Mucosa of gallbladder (tissue), 1 donor: Measurements from ENCODE around the gene CTNNBL1. TPM values are rescaled to one million over a fixed set of nuclear protein-coding genes. Genes with fewer than 3 reads are reported as not detected.

Experiments
- DNase-seq: peaks from one replicate; pipeline ENCODE4 v3.0.0-alpha.2; 2020; ENCODE audit warnings: low spot score
- total RNA-seq: library from RNA; stranded (reverse); gene quantifications from one replicate; pipeline ENCODE4 v1.2.1, GENCODE V29; 2021
- donor health status: DM: no; HTN: no; CAD: no.

CTNNBL1 gene
- total RNA-seq, 1 donor from 2014 or later = 44.0 TPM

DNA sequence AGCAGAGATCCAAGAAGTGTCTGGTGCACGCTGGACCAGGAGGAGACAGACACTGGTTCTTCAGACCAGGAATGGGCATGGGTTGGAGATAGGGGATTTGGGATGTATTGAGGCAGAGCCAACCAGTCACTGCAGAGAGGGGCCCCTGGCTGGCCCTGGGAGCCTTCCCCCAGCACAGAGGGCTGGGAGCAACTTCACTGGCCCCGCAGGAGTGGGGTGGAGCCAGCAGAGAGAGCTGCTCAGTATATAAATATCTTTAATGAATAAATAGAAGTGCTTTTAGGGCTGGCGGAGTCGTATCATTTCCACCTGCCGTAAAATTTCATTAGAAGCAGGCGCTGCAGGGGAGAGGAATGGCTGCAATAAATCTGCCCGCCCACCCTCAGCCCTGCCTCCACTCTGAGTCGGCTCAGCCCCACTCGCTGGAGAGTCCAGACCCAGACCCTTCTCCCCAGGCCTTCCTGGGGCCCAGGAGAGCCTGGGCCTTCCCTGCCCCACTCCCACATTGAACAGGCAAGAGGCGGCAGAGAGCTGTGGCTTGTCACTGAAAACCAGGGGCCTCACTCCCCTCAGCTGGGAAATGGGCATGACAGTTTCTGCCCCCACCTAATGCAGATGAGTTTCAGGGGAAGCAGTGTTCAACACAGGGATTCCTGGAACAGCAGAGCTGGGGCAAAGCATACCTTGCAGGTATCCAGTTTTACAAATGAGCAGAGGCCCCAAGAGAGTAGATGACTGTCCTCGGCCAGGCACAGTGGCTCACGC is 185.2 kb downstream of the CTNNBL1 start:
- DNase-seq = no peak

DNA sequence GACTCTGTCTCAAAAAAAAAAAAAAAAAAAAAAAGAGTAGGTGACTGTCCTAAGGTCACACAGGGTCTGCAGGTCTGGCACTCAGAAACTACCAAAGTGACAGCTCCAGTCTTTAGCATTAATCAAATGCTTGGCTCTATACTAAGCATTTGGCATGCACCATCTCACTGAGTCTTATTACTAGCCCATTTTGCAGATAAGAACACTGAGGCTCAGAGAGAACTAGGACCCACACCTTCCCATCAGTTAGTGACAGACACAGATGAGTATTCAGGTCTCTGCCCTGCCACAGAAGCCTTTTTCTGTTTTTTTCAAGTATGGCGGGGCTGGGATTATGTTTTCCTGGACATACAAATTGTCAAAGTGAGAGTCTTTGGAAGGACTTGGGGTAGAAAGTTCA is 186.0 kb downstream of the CTNNBL1 start:
- DNase-seq = no peak

DNA sequence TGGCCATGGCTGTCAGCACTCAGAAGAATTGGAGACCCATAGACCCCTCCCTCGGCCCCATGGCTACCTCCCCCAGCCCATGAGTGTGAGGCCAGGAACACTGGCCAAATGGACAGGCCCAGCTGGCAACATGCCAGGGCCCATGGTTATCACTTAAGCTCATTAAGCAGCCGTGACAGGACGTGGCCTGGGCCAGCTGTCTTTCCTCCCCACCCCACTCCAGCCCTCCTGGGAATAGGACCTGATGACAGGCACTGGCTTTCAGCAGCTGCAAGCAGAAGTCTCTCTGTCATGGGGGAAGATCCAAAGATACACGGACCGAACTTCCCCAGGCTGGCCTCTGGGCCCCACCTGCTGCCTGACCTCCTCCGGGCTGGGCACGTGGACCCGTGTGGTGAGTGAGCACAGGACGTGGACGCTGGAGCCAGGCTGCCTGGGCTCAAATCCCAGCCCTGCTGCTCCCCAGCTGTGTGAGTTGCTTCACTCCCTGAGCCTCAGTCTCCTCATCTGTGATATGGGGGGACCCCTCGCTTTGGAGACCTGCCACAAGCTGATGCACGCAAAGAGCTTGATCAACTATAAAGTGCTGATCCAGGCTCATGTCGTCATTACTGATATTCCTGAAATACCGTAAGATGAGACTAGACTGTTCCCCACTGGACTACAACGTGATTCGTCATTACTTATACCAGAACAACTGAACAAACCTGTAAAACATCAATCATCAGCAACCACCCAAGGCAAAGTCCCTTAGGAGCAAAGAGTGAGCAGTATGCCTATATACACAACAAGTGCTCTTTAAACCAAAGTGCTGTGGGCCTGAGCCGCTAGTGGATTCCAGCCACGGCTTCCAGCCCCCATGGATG is 187.1 kb downstream of the CTNNBL1 start:
- no peak for DNase-seq

DNA sequence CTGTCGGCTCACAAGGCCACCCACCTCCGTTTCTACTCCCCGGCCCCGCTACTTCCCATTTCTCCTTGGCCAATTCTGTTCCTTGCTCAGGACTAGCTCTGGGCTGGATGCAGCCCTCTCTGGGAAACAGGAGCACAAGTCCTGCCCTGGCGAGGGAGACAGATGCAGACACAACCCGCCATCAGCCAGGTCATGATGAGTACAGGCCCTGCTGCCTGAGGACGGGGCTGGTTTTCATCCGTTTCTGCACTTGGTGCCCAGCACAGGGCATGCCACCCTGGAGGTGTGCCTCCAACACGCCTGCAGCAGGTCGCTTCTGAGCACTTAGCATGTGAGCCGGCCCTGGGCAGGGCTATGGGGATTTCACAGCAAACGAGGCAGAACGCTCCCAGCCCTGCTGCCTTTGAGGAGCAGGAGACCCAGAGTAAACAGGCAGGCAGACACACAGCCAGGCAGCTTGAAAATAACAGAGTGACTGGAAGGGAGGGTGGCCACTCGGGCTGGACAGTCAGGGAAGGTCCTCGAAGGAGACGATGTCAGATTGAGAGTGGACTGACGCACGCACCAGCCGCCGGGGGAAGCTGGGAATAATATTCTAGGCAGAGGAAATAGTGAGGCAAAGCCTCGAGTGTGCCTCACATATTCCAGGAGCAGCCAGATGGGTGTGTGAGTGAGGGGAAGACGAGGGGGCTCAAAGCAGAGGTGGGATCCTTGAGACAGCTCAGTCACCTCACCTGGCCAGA is 187.9 kb downstream of the CTNNBL1 start:
- DNase-seq = no peak

DNA sequence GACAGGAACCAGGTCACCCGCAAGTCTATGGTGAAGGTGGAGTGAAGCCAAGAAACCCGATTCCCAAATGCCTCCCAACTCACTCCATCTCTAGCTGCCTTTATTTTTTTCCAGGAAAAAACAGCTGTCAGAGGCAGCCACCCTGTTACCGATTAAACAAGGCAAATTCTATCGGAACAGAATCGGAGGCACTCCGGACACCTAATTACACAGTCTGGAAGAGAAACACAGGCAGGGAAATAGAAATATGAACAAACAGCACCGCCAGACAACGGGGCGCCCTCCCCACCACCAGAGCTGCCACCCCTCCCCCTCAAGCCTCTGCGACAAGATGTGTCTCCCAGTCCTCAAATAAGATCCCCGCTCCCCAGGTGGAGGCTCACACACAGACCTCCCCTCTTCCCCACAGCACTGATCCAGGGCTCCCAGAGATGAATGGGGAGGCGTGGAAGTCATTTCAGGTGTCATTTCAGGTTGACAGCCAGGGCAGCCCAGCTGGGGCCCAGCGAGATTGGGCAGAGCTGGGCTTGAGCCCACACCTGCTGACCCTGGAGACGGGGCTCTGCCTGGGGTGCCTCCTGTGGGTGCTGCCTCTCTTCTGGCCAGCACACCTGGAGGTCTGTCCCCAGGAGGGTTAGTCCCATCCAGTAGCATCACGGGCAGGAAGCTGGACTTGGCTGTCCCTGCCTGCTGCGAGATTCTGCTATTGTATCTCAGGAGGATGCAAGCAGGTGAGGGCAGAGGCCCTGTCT is 189.3 kb downstream of the CTNNBL1 start:
- DNase-seq = no peak

DNA sequence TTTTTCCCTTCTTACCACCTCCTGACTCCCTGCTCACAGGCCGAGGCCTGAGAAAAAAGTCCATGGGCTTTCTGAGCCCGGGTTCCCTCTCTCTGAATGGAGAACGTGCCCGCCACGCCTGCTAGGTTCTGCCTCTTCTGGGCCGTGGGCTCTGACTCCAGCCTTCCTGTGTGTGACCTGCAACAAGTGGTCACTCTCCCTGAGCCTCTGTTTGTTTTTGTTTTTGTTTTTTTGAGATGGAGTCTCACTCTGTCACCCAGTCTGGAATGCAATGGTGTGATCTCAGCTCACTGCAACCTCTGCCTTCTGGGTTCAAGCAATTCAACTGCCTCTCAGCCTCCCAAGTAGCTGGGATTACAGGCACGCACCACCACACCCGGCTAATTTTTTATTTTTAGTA is 191.2 kb downstream of the CTNNBL1 start:
- no peak for DNase-seq

DNA sequence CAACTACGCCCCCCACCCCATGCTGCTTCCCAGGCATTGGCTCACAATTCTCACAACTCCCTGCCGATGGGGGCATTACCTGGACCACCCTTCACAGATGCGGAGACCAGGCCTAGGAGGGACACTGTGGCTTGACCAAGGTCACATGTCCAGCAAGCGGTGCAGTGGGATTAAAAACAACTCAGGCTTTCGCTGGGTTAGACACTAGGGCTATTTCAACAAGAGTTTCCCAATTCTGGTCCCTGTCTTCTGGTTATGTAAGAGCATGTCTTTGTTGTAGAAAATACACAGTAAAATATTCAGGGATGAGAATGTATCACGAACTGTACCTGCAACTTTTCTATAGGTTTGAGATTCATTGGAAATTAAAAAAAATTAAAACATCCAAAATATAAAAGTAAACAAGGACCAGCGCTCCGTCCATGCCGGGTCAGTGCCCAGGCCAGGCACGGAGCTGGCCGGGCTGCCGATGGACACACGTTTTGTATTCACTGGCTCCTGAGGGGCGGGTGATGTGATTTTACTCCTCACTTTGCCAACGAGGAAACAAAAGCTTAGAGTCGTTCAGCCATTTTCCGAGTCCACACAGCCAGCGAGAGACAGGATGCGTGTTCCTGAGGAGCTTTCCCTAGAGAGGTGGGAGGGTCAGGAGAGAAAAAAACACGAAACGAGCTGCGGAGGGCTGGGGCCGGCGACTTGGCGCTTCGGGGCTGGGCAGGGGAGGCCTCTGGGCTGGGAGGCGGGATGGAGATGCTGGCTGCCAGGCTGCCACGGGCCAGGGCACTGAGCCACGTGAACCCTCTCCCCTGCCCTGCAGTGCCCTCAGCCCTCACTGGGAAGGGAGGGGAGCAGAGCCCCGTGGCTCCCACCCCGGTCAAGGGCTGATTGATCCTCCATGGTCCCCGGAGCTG is 192.0 kb downstream of the CTNNBL1 start:
- no peak for DNase-seq

DNA sequence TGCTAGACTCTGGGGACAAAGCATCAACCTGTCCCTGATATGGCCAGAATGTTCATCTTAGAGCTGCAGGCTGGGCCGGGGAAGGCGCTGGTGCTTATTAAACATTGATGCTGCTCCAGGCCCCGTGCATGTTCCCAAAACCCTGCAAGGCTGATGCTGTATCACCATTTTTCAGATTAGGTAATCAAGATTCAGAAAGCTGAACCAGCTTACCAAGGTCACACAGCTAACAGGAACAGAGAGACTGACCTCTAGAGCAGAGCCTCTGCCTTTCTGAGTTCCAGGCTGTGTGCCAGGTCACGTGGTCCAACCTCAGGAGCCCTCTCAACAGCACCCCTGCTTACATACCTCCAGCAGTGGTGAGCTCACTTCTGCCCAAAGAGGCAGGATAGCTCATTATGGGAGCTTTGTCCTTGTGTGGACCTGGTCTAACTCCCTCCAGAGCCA is 193.0 kb downstream of the CTNNBL1 start:
- no peak for DNase-seq

DNA sequence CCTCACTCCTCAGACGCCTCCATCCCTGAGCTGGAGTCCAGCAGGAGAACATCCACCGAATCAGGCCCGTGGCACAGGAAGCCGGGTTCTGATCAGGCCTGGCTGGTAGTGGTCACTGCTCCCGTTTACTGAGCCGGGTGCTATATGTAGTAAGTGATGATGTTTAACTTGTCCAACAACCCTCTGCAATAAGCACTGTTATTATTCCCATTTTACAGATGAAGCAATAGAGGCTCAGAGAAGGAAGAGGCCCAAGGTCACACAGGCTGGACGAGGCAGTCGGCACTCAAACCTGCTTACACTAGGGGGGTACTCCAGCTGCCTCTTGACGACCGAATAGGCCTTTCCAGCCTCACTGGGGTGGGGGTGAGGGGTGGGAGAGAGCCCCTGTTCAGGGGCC is 194.8 kb downstream of the CTNNBL1 start:
- DNase-seq = no peak

DNA sequence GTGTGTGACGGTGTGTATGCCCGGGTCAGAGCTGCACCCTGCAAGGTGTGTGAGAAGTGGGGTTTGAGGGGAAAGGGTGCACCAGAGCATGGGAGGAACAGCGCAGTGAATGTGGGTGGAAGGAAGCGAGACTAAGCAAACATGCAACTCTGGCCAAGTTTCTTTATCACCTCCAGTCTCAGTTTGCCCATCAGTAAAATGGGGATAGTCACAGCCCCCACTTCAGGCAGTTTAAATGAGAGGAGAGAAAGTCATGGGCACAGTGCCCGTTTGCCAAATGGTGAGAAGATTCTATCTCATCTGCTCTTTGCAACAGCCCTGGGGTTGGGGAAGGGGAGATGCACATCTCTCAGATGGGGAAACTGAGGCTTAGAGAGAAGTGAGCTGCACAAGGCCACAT is 196.3 kb downstream of the CTNNBL1 start:
- no peak for DNase-seq

DNA sequence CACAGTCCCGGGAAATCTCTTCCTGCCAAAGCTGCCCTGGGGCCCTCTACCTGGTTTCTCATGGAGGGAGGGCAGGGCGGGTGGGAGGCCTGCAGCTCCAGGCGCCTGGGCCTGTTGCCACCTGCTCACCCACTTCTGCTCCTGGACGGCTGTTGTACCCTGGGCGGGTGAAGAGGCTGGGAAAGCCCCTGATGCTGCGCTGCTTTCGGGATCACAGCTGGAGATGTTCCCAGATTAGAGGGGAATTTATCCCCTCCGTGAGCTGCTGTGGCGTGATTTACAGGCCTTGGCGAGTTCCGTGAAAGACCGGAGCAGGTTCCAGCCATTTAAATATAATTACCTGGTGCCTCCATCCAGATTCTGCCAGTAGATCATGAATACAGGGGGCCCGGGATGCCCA is 196.8 kb downstream of the CTNNBL1 start:
- no peak for DNase-seq

DNA sequence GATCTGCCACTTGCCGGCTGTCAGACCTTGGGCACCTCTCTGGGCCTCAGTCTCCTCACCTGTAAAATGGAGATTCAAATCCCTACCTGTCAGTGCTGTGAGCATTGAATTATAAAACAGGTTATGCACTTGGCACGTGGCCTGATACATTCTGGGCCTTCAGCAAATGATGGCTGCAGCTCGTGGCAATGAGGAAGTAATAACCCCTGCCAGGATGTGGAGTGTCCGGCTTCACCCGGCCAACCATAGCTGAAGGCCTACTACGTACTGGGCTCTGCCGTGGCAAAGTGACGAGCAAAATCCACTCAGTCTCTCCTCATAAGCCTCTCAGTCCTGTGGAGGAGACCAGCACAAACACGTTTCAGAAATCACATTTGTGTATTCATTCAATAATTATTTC is 198.2 kb downstream of the CTNNBL1 start:
- DNase-seq = no peak

DNA sequence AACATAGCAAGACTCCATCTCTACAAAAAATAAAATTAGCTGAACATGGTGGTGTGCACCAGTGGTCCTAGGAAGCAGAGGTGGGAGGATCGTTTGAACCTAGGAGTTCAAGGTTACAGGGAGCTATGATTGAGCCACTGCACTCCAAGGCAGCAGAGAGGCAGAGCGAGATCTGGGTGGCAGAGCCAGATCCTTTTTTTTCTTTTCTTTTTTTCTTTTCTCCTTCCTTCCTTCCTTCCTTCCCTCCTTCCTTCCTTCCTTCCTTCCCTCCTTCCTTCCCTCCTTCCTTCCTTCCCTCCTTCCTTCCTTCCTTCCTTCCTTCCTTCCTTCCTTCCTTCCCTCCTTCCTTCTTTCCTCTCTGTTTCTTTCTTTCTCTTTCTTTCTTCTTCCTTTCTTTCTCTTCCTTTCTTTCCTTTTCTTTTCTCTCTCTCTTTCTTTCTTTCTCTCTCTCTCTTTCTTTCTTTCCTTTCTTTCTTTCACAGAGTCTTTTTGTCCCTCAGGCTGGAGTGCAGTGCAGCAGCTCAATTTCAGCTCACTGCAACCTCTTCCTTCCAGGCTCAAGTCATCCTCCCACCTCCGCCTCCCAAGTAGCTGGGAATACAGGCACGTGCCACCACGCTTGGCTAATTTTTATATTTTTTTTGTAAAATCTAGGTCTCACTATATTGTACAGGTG is 199.9 kb downstream of the CTNNBL1 start:
- no peak for DNase-seq

DNA sequence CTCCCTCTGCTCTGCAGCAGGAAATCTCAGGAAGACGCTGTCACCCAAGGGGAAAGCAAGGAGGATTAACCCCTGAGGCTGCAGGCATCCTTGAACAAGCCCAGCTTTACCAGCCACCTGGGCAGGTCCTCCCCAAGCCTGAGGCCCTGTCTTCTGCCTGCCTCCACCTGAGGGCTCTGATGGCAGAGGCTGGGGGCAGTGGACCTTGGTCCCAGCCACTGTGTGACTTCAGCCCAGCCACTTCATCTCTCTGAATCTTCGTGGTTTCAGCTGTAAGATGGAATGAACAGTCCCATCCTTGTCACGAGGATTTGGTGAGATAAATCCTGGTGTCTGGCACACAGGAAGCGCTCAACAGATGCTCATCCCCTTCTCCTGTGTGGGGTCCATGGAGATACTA is 200.6 kb downstream of the CTNNBL1 start:
- DNase-seq = no peak

DNA sequence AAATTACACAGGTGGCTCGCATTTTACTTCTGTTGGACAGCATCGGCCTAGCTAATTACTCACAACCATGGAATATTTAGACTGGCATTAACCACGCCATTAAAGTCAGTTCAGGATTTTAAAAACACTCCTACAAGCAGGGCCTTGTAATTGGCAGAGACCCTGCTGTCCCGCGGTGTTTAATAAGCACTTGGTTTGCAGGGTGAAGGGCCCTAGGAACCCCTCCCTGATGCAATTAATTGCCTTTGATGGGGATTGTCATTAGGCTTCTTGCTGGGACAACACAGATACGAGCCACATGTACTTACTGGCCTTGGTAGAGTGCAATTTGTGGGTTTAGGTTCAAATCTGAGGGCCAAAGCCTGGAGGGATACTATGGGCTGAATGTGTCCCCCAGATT is 201.3 kb downstream of the CTNNBL1 start:
- DNase-seq = no peak

DNA sequence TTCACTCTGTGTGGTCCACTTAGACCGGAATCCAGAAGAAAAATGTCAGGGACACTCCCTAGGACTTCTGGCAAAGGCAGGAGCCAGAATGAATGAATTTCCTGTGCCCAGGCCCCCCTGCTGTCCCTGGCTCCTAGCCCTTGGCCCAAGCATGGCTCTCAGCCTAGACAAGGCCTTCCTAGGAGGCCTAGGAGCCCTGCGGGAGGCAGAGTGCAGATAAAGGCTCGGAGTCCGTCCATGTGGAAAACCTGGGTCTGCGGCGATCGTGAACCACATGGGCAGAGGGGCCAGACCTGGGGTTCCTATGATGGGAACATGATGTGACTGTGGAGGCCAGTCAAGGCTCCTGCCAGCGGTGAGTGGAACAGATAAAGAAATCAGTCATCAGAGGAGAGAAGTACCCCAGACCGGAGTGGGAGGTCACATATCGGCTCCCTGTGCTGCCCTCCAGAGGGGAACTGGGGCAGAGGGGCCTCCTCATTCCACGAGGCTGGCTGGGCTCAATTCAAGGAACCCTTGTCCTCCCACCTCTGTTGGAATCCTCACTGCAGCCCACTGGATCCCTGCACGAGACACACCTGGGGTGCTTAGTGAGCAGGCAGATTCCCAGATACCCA is 203.2 kb downstream of the CTNNBL1 start:
- no peak for DNase-seq

DNA sequence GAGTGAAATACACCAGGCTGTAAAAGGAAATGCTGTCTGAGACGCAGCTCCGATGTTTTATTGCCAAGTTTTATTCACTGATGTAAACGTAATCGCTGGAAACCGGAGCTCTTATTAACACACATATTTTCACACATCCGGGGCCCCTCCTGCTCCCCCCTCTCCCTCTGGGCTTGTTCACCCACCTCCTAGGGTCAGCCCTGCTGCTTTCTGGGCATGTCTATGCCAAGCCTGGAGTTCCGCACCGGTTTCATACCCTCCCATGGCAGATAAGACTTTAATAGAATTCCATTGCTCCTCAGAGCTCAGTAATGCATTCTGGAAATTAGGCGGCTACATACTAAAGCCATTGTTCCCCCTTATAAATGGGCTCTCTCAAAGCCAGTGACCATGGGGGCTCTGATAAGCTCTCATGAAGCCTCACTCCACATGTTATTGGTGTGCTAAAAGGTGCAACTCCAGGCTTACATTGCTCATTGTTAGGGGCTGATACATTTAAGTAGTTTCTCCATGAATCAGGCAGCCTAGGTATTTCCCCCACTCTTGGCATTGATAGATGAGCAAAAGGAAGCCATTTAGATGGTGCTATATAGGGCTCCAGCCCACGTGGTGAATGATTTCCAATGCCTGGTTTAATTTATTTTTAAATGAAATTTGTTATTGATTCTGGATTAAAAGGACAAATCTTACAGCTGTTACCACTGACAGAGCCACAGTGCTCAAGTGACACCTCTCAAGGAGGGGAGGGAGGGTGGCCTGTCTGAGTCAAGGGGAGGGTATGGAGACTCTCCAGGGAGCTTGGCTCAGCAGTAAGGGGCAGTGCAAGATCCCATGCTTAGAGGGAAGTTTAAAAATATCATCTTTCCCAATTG is 204.6 kb downstream of the CTNNBL1 start:
- DNase-seq = no peak
